Natural killer cell treated with Interleukin-12 subunit alpha and Interleukin-12 subunit beta and Interleukin-15 and Interleukin-18, amount 100 ng/mL, for 72 hours (primary cell): Measurements from ENCODE around the gene NOP16. TPM values are rescaled to one million over a fixed set of nuclear protein-coding genes. Genes with fewer than 3 reads are reported as not detected.

Experiments used
- ATAC-seq, 2 donors: fragments of 150-1000 bp; cut with Tn5 transposase in 1 of 2; sonication (Bioruptor Pico), chemical (Tn5 transposase) in 1 of 2; 2 replicates each; pipeline ENCODE4 v1.10.0; 2021
- DNase-seq: peaks from one replicate; pipeline ENCODE4 v3.0.0; 2022; ENCODE audit warnings: low spot score
- H3K27ac Mint-ChIP-seq, 2 donors: 1 replicate in 1 of 2; 2 replicates in 1 of 2; pipeline ENCODE4 v1.8.0; 2022; ENCODE audit warnings: mixed read lengths in 2 of 2, mild to moderate bottlenecking in 1 of 2, moderate library complexity in 1 of 2
- H3K27me3 Mint-ChIP-seq, 2 donors: 1 replicate in 1 of 2; 2 replicates in 1 of 2; pipeline ENCODE4 v1.8.0; 2022; ENCODE audit warnings: mixed read lengths in 2 of 2
- H3K36me3 Mint-ChIP-seq: one replicate; pipeline ENCODE4 v1.8.0; 2022; ENCODE audit warnings: mixed read lengths
- H3K4me1 Mint-ChIP-seq, 2 donors: 1 replicate in 1 of 2; 2 replicates in 1 of 2; pipeline ENCODE4 v1.8.0; 2022; ENCODE audit warnings: low read depth in 2 of 2, mixed read lengths in 2 of 2, mild to moderate bottlenecking in 1 of 2
- H3K4me3 Mint-ChIP-seq: one replicate; pipeline ENCODE4 v1.8.0; 2022; ENCODE audit warnings: mixed read lengths
- H3K9me3 Mint-ChIP-seq: 2 replicates; pipeline ENCODE4 v1.8.0; 2022; ENCODE audit warnings: mixed read lengths
- total RNA-seq, 2 donors: library from RNA; stranded (reverse); gene quantifications; one replicate each; pipeline ENCODE4 v1.2.3, GENCODE V29; 2022

Gene NOP16
- total RNA-seq, 2 donors from 2014 or later, result 62.0 to 155 TPM

DNA sequence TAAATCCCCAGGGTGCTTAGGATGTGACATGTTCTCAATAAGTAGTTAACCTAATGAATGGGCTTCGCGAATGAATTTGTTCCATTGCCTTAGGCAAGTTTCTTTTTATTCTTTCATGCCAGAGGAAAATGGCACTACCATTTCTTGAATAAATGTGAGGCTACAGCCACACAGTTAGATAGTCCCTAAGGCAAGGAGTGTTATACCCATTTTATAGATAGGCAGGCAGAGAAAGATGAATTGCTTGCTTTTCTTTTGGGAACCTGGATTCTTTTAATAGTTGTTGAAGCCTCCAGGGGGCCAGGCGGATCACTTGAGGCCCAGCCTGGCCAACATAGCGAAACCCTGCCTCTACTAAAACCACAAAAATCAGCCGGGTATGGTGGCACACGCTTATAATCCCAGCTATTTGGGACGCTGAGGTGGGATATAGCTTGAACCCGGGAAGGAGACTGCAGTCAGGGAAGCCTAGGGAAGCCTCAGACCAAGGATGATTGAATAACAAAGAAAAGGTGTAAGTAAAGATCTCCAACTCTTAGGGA lies 943 bp downstream of the NOP16 start:
- no peak for ATAC-seq
- Mint-ChIP-seq H3K9me3 (no peaks in the 10 kb centered on the region), H3K4me3 (peak overlapping the region; percentile 92), H3K27ac (peak overlapping the region; percentile 87 to 96), H3K36me3 (peaks cover 22% of the 10 kb centered on the region), H3K4me1 (peaks cover 29 to 31% of the 10 kb centered on the region in 2 donors), H3K27me3 (no peaks in the 10 kb centered on the region)
- no peak for DNase-seq

DNA sequence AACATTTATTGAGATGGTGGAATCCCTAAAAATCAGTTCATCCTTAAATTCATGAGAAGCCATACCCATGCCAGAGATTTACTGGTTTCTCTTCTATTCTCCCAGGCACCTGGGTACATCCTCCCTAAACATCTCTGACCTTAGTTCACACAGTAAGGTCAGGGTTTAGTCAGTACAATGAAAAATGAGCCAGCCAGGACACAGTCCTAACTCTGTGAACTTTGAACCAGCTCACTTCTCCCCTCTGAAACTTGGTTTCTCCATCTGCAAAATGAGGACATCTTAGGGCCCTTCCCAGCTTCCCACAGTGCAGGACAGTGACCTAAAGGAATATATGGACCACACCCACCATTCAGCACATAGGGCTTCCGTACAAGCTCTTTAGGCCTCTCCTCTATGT lies 1.9 kb downstream of the NOP16 start:
- DNase-seq (no peak), ATAC-seq (no peak)
- Mint-ChIP-seq H3K27ac (peak overlapping the region; percentile 87 to 96), H3K4me3 (peak overlapping the region; percentile 92), H3K9me3 (no peaks in the 10 kb centered on the region), H3K36me3 (peaks cover 22% of the 10 kb centered on the region), H3K4me1 (peaks cover 28 to 29% of the 10 kb centered on the region in 2 donors), H3K27me3 (no peaks in the 10 kb centered on the region)

GRCh38 chr5:176384991-176385390 lies 3.4 kb downstream of the NOP16 start:
- Mint-ChIP-seq H3K27me3 (no peaks in the 10 kb centered on the region), H3K4me3 (no peak overlapping the region), H3K9me3 (no peaks in the 10 kb centered on the region), H3K36me3 (peaks cover 22% of the 10 kb centered on the region), H3K4me1 (peaks cover 28 to 29% of the 10 kb centered on the region in 2 donors), H3K27ac (peak overlapping the region in 1 of 2 donors; percentile 62)
- DNase-seq, result no peak
- no peak for ATAC-seq

GRCh38 chr5:176384366-176384930 lies 4.0 kb downstream of the NOP16 start:
- no peak overlapping the region for H3K27ac Mint-ChIP-seq
- DNase-seq (no peak), ATAC-seq (no peak)
- H3K36me3 Mint-ChIP-seq, result peaks cover 26% of the 10 kb centered on the region
- no peaks in the 10 kb centered on the region for H3K9me3 Mint-ChIP-seq
- H3K4me1 Mint-ChIP-seq, result peaks cover 25 to 29% of the 10 kb centered on the region in 2 donors
- H3K27me3 Mint-ChIP-seq, result no peaks in the 10 kb centered on the region
- H3K4me3 Mint-ChIP-seq, result no peak overlapping the region

GRCh38 chr5:176383961-176384360 lies 4.4 kb downstream of the NOP16 start:
- Mint-ChIP-seq H3K9me3 (no peaks in the 10 kb centered on the region), H3K4me3 (no peak overlapping the region), H3K4me1 (peaks cover 24 to 29% of the 10 kb centered on the region in 2 donors), H3K27me3 (no peaks in the 10 kb centered on the region), H3K27ac (no peak overlapping the region), H3K36me3 (peaks cover 26% of the 10 kb centered on the region)
- ATAC-seq (no peak), DNase-seq (no peak)

GRCh38 chr5:176383248-176383905 lies 5.0 kb downstream of the NOP16 start:
- Mint-ChIP-seq H3K36me3 (peaks cover 26% of the 10 kb centered on the region), H3K4me3 (no peak overlapping the region), H3K27me3 (no peaks in the 10 kb centered on the region), H3K4me1 (peaks cover 24 to 29% of the 10 kb centered on the region in 2 donors), H3K27ac (no peak overlapping the region), H3K9me3 (no peaks in the 10 kb centered on the region)
- DNase-seq (no peak), ATAC-seq (no peak)

GRCh38 chr5:176382721-176383120 lies 5.7 kb downstream of the NOP16 start:
- no peaks in the 10 kb centered on the region for H3K27me3 Mint-ChIP-seq

GRCh38 chr5:176381979-176382378 lies 6.4 kb downstream of the NOP16 start:
- ATAC-seq (no peak), DNase-seq (no peak)
- no peak overlapping the region for H3K4me3 Mint-ChIP-seq
- peaks cover 13 to 16% of the 10 kb centered on the region in 2 donors for H3K4me1 Mint-ChIP-seq
- H3K9me3 Mint-ChIP-seq, result no peaks in the 10 kb centered on the region
- peaks cover 16% of the 10 kb centered on the region for H3K36me3 Mint-ChIP-seq
- H3K27me3 Mint-ChIP-seq, result no peaks in the 10 kb centered on the region
- no peak overlapping the region for H3K27ac Mint-ChIP-seq

More at GRCh38 chr5:176382721-176383120, 5.7 kb downstream of the NOP16 start:
- DNase-seq (no peak), ATAC-seq (no peak)
- H3K4me3 Mint-ChIP-seq, result no peak overlapping the region
- no peaks in the 10 kb centered on the region for H3K9me3 Mint-ChIP-seq
- H3K27ac Mint-ChIP-seq, result no peak overlapping the region
- peaks cover 21 to 23% of the 10 kb centered on the region in 2 donors for H3K4me1 Mint-ChIP-seq
- peaks cover 23% of the 10 kb centered on the region for H3K36me3 Mint-ChIP-seq

GRCh38 chr5:176381423-176381822 lies 7.0 kb downstream of the NOP16 start:
- no peaks in the 10 kb centered on the region for H3K27me3 Mint-ChIP-seq
- no peak for ATAC-seq
- no peaks in the 10 kb centered on the region for H3K9me3 Mint-ChIP-seq
- no peak for DNase-seq
- H3K4me3 Mint-ChIP-seq, result no peak overlapping the region
- no peak overlapping the region for H3K27ac Mint-ChIP-seq
- H3K4me1 Mint-ChIP-seq, result peaks cover 8 to 10% of the 10 kb centered on the region in 2 donors
- peaks cover 14% of the 10 kb centered on the region for H3K36me3 Mint-ChIP-seq

DNA sequence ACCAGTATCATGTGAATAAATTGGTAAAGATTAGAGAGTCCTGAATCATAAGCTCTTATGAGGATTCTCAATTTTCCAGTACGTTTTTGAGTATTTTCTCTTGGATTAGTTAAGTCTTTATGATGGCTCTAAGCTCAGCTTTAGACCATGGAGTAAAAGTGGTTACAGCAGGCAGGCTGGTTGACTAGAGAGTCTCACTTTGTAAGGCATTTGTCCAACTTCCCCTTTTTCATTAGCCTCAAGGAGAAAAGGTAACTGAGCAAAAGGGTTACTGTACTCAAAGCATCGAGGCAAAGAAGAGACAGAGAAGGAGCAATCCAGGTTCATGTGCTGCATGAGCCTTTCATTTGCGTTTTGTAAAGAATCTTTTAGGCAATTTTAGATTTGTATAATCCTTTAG lies 8.5 kb downstream of the NOP16 start:
- Mint-ChIP-seq H3K4me3 (no peak overlapping the region), H3K4me1 (no peaks in the 10 kb centered on the region), H3K27me3 (no peaks in the 10 kb centered on the region), H3K36me3 (peaks cover 5% of the 10 kb centered on the region), H3K9me3 (no peaks in the 10 kb centered on the region), H3K27ac (no peak overlapping the region)
- DNase-seq (no peak), ATAC-seq (no peak)

DNA sequence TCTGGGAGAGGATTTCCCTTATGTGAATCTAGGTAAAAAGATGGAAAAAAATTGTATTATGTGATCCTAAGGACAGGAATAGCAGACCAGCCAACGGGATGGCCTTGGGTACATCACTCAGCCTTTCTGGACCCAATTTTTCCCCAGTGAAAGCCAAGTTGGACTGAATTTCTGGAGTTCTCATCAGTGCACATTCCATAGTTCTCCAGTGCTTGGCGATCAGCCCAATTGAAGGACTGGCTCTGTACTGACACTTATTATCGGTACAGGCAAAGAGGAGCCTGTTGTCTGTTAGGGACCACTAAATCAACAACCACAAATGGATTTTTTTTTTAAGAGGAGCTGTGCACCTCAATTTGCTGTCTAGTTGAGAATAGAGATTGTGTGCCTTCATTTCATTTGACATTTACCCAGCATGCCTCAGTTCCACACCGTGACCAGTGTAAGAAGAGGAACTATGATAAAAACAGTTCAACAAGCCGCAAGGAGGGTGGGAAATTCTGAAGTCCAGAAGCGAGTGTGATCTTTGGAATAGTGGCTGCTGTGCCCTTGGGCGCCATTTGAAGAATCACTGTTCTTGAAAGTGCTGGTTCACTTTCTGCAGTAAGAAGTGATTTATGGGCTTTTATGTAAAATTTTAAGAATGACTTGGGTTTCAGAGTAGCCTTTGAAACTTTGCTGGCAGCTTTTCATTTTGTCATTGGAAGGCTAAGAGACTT lies 15.1 kb downstream of the NOP16 start:
- Mint-ChIP-seq H3K4me1 (no peaks in the 10 kb centered on the region), H3K27me3 (no peaks in the 10 kb centered on the region), H3K36me3 (no peaks in the 10 kb centered on the region), H3K9me3 (no peaks in the 10 kb centered on the region), H3K27ac (no peak overlapping the region), H3K4me3 (no peak overlapping the region)
- DNase-seq (no peak), ATAC-seq (no peak)

DNA sequence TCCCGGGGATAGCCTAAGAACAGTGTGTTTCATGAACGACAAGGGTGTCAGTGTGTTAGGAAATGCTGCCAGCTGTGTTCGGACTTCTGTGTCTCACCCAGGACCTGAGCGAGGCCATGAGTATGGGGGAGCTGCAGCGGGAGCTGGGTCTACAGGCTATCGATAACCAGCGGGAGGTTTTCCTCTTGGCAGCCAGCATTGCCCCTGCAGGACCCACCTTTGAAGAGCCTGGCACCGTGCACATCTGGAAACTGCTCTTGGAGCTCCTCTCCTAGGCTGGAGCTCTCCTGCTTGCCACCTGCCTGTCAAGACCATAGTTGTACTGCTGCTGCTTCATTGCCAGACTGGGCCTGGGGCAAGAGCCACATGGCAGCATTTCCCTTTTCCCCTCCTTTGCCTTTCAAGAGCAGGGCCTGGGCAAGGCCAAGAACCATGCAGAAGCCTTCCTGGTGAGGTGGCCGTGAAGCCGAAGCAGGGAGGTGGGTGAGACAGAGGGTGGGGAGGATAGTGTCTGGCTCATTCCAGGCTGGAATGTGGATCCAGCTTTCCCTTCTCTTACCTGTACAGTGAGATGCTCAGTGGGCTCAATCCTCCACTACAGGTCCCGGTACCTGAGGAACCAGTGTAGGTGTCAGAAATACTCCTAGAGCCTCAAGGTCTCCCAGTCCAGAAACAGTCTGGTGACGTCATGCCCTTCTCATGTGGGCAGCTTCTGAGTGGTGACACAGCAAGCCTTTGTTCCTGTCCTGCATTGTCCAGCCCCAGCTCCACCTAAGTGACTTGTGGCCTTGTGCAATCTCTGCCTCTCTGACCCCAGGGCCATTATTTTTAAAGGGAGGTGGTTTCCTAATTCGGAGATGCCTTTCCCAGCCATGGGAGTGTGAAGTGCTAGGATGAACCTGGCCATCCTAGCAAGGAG lies 16.5 kb downstream of the NOP16 start:
- H3K4me1 Mint-ChIP-seq, result peaks cover 6 to 9% of the 10 kb centered on the region in 2 donors
- no peaks in the 10 kb centered on the region for H3K9me3 Mint-ChIP-seq
- H3K27ac Mint-ChIP-seq, result no peak overlapping the region
- H3K27me3 Mint-ChIP-seq, result no peaks in the 10 kb centered on the region
- no peak for ATAC-seq
- peaks cover 4% of the 10 kb centered on the region for H3K36me3 Mint-ChIP-seq
- H3K4me3 Mint-ChIP-seq, result no peak overlapping the region
- no peak for DNase-seq

- Mint-ChIP-seq H3K27me3 (no peaks in the 10 kb centered on the region), H3K4me1 (peaks cover 9 to 10% of the 10 kb centered on the region in 2 donors), H3K27ac (no peak overlapping the region), H3K4me3 (no peak overlapping the region), H3K9me3 (no peaks in the 10 kb centered on the region), H3K36me3 (peaks cover 4% of the 10 kb centered on the region)
- no peak for DNase-seq
- ATAC-seq, result no peak
Measured at GRCh38 chr5:176369934-176370711, 18.3 kb downstream of the NOP16 start.
